GM10266 (cell line): ENCODE results near the gene ACTN1.

ENCODE experiments used
- DNase-seq: peaks from one replicate; pipeline ENCODE4 v3.0.0; 2012; ENCODE audit errors: extremely low spot score
- TF ChIP-seq, protein P1 (sequence below): IDR thresholded peaks from 2 replicates; pipeline ENCODE4 v1.5.1; 2012; ENCODE audit warnings: mild to moderate bottlenecking, low read depth; ENCODE audit not compliant: control insufficient read depth, insufficient read depth; ENCODE audit errors: missing control alignments

Gene ACTN1

DNA sequence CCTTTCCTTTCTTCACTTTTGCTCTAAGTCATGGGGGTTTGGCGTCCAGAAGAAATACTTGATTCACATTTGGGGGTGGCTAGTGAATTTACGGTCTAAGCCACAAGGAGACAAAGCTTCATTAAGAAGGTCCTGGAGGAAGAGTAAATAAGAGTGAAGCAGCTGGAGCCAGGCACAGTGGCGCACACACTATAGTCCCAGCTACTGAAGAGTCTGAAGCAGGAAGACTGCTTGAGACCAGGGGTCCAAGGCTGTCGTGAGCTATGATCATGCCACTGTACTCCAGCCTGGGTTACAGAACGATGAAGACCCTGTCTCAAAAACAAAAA, 23.3 kb downstream of the ACTN1 start:
- no peak for DNase-seq
- TF ChIP-seq, protein P1, sequence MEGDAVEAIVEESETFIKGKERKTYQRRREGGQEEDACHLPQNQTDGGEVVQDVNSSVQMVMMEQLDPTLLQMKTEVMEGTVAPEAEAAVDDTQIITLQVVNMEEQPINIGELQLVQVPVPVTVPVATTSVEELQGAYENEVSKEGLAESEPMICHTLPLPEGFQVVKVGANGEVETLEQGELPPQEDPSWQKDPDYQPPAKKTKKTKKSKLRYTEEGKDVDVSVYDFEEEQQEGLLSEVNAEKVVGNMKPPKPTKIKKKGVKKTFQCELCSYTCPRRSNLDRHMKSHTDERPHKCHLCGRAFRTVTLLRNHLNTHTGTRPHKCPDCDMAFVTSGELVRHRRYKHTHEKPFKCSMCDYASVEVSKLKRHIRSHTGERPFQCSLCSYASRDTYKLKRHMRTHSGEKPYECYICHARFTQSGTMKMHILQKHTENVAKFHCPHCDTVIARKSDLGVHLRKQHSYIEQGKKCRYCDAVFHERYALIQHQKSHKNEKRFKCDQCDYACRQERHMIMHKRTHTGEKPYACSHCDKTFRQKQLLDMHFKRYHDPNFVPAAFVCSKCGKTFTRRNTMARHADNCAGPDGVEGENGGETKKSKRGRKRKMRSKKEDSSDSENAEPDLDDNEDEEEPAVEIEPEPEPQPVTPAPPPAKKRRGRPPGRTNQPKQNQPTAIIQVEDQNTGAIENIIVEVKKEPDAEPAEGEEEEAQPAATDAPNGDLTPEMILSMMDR, result no peak

DNA sequence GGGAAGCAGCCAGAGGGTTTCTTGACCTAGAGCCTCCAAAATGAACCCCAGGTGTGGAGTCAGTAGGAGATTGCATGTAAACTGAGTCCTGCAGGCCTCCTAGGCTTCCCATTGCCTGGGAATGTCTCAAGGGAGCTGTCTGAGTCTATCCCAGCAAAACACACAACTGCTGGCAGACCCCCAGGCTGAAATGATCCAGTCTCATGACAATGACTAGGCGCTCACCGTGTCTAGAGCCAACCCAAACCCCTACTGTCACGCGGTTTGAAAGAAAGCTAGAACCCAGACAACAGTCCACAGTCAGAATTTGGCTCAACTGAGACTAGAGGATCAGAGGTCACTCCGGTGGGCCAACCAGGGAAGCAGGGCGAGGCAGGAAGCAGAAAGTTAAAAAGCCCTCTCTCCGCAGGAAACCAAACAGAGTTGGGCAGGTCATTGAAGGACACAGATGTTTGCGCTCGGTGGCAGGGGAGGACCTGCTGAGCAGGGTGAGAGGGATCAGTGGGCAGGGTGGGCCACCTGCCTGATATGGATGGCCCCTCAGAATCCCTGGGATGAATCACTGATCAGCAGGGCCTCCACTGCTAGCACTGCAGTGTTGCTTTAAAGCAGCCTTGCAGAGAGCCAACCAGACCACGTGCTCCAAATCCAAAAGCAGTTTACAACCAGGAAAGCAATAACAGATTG, 23.8 kb downstream of the ACTN1 start:
- DNase-seq, result no peak
- TF ChIP-seq, protein P1, result no peak

DNA sequence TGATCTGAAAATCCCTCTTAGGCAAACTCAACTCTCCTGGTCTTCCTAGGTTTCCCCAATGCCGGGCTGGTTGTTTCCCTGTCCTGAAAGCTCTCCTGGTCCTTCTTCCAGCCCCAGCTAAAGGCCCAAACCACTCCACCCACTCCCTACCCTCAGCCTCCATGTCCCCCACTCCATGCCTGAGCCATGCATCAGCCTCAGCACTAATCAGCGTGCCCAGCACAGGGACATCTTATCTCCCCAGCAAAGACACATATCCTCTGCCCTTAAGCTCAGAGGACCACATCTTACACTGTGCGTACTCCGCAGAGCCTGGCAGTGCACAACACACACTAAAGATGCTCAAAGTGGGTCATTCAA, 25.9 kb downstream of the ACTN1 start:
- DNase-seq, result no peak

DNA sequence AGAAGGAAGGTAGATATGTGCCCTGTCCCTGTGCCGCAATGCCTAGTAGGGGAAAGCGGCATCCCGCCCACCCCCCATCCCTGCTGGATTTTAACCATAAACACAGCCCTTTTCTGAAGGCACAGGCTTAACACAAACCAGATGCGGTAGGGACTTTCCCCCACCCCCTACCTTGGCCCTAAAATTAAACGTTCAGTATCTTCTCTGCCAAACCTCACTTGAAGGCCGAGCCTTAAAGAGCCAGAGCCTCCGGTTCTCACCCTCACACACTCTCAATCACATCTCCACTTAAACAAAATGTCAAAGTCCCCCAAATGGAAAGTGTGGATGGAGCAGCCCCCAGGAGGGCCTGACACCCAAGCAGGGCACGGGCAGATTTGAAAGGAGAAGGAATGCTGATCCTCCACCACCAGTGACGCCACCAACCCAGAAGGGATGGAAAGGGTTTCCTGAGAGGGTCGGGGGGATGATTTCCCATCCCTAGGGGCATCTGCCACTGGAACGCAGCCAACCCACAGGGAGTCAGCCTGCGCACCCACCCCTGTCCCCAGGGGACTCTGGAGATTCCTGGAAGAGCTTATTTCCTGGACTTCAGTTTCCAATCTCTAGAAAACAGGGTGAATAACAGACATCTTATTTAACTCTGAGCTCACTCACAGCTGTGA, 26.4 kb downstream of the ACTN1 start:
- no peak for DNase-seq
- TF ChIP-seq, protein P1, result no peak

More for the DNA sequence above, 25.9 kb downstream of the ACTN1 start:
- TF ChIP-seq, protein P1, result no peak

DNA sequence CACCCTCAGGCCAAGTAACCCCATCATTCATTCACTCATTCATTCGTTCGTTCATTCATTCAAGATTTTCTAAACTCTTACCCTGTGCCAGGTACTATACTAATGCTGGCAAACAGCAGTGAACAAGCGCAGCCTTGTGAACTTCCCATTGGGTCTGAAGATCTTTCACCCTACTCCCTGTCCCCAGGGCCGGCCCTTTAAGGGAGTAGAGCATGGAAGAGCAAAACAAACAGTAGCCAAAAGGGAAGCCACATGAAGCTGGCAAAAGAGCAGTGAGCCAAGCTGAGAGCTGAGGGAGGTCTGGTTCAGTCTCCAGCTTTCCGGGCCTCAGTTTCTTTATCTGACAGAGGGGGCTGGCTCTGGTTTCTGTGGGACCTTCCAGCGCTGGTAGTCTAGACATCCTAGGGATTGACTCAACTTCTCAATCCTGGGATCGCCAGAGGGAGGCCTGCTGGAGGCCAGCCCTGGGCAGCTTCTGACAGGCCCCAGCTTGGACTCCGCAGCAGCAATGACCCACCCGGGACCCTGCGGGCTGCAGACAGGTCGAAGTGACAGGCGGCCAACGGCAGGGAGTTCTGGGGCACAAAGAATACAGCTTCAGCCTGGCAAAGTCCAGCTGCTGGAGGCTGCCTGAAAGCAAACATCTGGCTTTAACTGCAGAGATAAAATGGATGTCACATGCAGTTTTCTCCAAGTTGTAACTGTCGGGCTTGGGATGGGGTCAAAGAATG, 27.1 kb downstream of the ACTN1 start:
- DNase-seq, result no peak
- TF ChIP-seq, protein P1, result no peak

DNA sequence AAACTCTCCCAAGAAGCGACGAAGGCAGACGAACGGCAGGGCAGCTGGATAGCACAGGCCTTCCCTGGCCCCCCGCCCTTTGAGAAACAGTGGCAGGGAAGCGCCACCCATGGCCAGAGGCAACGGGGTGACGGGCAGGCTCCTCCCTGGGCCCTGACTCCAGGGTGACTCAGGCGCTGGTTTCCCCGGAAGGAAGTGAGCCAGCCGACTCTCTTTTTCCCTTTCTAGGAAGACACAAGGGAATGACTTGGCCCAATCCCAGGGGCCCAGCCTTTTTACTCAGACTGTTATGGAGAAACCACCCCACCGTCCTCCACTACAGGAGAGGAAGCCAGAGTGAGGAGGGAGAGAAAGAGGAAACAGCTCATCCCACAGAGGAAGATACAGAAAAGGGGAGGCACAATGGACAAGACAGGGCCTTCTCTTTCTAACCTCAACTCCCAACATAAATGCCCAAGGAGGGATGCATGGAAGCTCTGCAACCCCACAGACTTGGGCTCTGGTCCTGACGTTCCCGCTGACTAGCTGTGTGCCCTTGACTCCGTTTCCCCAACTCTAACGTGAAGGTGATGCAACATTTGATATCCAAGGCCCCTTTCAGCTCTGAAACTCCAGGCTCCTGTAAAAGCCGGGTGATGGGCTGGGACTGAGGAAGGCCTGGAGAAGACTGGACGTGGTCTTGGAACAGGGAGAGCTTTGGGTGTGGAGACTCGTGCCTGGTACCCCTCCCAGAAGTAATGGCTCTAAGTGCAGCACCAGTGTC, 27.9 kb downstream of the ACTN1 start:
- no peak for DNase-seq
- TF ChIP-seq, protein P1, result no peak
